GM10248 (cell line): Measurements from ENCODE around the gene CLPTM1.

ENCODE experiments used
- CTCF ChIA-PET: fragments of 300-600 bp; sonication (Branson Sonifier 250); formaldehyde crosslinking; extraction: SDS; loops from one replicate; lab custom pipeline; 2021; ENCODE audit warnings: antibody characterized with exemption; lab: Yijun Ruan, JAX
- POLR2A ChIA-PET: fragments of 350-650 bp; sonication (Branson Sonifier 250); formaldehyde crosslinking; extraction: SDS; loops from one replicate; lab custom pipeline; 2020; ENCODE audit warnings: antibody characterized with exemption; lab: Yijun Ruan, JAX
- DNase-seq: peaks from one replicate; pipeline ENCODE4 v3.0.0; 2012; ENCODE audit errors: extremely low spot score
- TF ChIP-seq, protein P1 (sequence below): IDR thresholded peaks from 2 replicates; pipeline ENCODE4 v1.5.1; 2012; ENCODE audit warnings: mild to moderate bottlenecking, low read depth; ENCODE audit errors: extremely low read depth, missing control alignments, control extremely low read depth

CLPTM1 gene

DNA sequence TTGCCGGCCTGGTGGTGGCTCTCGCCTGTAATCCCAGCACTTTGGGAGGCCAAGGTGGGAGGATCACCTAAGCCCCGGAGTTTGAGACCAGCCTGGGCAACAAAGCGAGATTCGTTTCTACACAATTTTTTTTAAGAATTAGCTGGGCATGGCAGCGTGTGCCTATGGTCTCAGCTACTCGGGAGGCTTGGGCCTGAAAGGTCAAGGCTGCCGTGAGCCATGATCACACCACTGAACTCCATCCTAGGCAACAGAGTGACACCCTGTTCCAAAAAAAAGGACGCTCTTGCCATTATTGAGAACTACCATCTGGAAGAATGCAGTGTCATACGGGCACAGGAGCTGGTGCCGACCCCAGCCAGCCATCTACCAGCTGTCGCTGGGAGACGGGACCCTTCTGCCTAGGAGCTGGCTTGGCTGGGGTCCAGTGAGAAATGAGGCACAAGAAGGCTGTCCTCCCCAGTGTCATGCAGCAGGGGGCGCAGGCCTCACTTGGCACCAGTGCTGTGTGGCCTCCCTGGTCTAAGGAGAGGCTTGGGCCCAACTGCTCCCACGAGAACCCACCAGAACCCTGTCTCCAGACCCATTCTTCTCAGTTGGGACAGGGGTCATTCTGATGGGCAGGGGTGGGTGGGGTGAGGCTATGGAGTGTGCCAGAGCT lies 33.8 kb downstream of the CLPTM1 start:
- POLR2A ChIA-PET: no interaction called here
- CTCF ChIA-PET: interaction anchor here (0.6 to 5.5 kb wide), 32 partner anchors 8 to 349 kb away, joined by 3 to 65 read pairs (median 4); partner anchors contain the start of genes CLPTM1, PPP1R37 and RELB
- TF ChIP-seq, protein P1, sequence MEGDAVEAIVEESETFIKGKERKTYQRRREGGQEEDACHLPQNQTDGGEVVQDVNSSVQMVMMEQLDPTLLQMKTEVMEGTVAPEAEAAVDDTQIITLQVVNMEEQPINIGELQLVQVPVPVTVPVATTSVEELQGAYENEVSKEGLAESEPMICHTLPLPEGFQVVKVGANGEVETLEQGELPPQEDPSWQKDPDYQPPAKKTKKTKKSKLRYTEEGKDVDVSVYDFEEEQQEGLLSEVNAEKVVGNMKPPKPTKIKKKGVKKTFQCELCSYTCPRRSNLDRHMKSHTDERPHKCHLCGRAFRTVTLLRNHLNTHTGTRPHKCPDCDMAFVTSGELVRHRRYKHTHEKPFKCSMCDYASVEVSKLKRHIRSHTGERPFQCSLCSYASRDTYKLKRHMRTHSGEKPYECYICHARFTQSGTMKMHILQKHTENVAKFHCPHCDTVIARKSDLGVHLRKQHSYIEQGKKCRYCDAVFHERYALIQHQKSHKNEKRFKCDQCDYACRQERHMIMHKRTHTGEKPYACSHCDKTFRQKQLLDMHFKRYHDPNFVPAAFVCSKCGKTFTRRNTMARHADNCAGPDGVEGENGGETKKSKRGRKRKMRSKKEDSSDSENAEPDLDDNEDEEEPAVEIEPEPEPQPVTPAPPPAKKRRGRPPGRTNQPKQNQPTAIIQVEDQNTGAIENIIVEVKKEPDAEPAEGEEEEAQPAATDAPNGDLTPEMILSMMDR: peak; percentile 71
- DNase-seq: peak; percentile 85

DNA sequence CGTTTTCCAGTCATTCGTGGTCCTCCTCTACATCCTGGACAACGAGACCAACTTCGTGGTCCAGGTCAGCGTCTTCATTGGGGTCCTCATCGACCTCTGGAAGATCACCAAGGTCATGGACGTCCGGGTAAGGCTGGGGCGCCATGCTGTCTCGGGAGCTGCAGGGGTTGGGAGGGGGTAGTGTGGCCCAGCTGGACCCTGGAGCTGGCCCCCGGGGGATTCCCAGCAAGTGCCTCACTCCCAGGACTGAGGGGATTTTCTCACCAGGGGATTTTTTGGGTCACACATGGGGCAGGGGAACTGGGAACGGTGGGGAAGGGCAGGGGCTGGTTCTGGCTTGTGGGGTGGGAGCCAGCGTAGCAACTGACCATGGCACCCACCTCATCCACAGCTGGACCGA lies 35.3 kb downstream of the CLPTM1 start:
- ChIA-PET CTCF (interaction anchor here (0.7 to 5.5 kb wide), 11 partner anchors 9 to 85 kb away, joined by 3 to 65 read pairs (median 6); partner anchors contain the start of gene RELB), POLR2A (no interaction called here)
- no peak for DNase-seq
- TF ChIP-seq, protein P1: no peak

DNA sequence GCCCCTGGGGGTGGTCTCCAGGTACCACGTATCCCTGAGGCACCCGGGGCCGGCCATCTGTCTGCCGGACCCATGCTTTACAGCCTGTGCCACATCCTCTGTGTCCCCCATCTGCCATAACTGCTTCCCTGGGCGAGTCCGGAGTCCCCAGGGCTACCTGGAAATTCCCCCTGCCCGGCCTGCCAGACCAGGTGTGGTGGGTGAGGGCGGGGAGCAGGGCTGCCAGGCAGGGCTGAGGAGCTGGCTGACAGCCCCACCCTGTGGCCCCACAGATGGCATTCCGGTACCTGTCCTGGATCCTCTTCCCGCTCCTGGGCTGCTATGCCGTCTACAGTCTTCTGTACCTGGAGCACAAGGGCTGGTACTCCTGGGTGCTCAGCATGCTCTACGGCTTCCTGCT lies 35.8 kb downstream of the CLPTM1 start:
- POLR2A ChIA-PET: no interaction called here
- no peak for DNase-seq
- CTCF ChIA-PET: interaction anchor here (1.3 to 5.5 kb wide), 5 partner anchors 9 to 84 kb away, joined by 3 to 65 read pairs (median 6); partner anchors contain the start of gene RELB
- TF ChIP-seq, protein P1: no peak

DNA sequence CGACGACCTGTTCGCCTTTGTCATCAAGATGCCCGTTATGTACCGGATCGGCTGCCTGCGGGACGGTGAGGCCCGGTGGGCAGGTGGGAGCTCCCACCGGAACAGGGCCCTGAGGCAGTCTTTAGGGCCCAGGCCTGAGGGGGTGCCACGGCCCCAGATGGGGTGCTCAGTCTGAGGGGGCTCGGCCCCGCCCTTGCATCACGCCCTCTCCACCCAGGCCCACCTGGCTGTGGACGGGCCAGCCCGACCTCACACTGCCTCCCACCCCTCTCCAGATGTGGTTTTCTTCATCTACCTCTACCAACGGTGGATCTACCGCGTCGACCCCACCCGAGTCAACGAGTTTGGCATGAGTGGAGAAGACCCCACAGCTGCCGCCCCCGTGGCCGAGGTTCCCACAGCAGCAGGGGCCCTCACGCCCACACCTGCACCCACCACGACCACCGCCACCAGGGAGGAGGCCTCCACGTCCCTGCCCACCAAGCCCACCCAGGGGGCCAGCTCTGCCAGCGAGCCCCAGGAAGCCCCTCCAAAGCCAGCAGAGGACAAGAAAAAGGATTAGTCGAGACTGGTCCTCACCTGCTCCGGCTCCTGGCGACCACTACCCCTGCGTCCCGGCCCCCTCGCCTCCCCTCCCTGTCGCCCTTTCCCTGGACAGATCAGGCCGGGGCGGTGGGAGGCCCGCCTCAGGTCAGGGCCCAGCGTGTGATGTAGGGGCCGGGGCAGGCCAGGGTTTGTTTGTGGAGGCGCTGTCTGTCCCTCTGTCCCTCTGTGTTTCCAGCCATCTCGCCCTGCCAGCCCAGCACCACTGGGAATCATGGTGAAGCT lies 37.4 kb downstream of the CLPTM1 start:
- POLR2A ChIA-PET: no interaction called here
- TF ChIP-seq, protein P1: no peak
- CTCF ChIA-PET: interaction anchor here (1.1 to 1.7 kb wide), 4 partner anchors 24 to 67 kb away, joined by 3 to 7 read pairs (median 3); no protein-coding TSS in a partner anchor
- no peak for DNase-seq

DNA sequence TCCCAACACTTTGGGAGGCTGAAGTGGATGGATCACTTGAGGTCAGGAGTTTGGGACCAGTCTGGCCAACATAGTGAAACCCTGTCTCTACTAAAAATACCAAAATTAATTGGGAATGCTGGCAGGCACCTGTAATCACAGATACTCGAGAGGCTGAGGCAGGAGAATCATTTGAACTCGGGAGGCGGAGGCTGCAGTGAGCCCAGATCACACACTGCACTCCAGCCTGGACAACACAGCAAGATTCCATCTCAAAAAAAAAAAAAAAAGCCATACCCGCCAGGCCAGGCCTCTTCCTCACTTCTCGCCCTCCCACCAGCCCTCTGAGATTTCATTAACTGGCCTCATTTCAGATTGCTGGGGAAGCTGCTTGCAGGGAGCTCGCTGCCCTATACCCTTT lies 38.3 kb downstream of the CLPTM1 start:
- TF ChIP-seq, protein P1: no peak
- POLR2A ChIA-PET: no interaction called here
- no peak for DNase-seq
- CTCF ChIA-PET: interaction anchor here (0.9 to 1.7 kb wide), 2 partner anchors 9 to 66 kb away, joined by 4 to 7 read pairs; no protein-coding TSS in a partner anchor

DNA sequence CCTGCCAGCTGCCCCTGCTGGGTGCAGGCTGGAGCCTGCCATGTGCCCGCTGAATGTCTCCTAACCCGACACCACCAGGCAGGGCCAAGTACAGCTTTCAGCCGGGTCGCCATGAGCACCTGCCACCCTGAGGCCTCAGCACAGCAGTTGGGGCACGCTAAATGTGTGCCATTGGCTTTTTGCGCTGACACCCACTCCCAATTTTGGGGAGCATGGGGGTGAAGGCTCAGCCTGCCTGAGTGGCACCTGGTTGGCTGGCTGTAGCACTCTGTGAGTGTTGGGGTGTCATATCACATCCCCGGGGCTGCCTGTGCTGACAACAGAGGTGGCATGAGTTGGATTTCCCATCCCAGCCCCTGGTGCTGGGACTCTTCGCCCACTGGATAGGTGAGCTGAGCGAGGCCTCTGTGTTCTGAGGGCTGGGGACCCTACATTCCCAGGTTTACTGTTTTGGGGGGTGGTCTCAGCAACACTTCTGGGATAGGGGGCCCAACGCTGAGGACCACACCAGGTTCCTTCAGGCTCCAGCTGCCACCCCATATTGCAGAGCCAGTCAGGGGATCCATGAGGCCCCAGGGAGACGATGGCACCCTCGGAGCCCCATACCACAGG lies 38.9 kb downstream of the CLPTM1 start:
- CTCF ChIA-PET: interaction anchor here (0.9 to 1.7 kb wide), 2 partner anchors 9 to 66 kb away, joined by 4 to 7 read pairs; no protein-coding TSS in a partner anchor
- TF ChIP-seq, protein P1: no peak
- POLR2A ChIA-PET: no interaction called here
- DNase-seq: no peak
